ENCODE measurements around the gene SPINK14.

DNA sequence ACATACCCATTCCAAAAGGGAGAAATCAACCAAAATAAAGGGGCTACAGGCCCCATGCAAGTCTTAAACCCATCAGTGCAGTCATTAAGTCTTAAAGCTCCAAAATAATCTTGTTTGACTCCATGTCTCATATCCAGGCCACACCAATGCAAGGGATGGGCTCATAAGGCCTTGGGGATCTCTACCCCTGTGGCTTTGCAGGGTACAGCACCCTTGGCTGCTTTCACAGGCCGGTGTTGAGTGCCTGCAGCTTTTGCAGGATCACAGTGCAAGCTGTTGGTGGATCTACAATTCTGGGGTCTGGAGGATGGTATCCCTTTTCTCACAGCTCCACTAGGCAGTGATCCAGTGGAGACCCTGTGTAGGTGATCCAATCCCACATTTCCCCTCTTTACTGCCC, 5.0 kb upstream of the SPINK14 start:
- TF ChIP-seq POLR2AphosphoS5 (IDR thresholded peaks at IDR 0.05; ENCODE audit: low read depth, low read length), result no peak
- TF ChIP-seq, protein P1, sequence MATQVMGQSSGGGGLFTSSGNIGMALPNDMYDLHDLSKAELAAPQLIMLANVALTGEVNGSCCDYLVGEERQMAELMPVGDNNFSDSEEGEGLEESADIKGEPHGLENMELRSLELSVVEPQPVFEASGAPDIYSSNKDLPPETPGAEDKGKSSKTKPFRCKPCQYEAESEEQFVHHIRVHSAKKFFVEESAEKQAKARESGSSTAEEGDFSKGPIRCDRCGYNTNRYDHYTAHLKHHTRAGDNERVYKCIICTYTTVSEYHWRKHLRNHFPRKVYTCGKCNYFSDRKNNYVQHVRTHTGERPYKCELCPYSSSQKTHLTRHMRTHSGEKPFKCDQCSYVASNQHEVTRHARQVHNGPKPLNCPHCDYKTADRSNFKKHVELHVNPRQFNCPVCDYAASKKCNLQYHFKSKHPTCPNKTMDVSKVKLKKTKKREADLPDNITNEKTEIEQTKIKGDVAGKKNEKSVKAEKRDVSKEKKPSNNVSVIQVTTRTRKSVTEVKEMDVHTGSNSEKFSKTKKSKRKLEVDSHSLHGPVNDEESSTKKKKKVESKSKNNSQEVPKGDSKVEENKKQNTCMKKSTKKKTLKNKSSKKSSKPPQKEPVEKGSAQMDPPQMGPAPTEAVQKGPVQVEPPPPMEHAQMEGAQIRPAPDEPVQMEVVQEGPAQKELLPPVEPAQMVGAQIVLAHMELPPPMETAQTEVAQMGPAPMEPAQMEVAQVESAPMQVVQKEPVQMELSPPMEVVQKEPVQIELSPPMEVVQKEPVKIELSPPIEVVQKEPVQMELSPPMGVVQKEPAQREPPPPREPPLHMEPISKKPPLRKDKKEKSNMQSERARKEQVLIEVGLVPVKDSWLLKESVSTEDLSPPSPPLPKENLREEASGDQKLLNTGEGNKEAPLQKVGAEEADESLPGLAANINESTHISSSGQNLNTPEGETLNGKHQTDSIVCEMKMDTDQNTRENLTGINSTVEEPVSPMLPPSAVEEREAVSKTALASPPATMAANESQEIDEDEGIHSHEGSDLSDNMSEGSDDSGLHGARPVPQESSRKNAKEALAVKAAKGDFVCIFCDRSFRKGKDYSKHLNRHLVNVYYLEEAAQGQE (IDR thresholded peaks at IDR 0.05; ENCODE audit: insufficient read depth in 1 of 2, low read depth in 2 of 2, low read length in 2 of 2), result no peak
- TF ChIP-seq TAF1 (IDR thresholded peaks at IDR 0.05; ENCODE audit: borderline replicate concordance, insufficient read depth, low read length), result no peak
- TF ChIP-seq FOXP2 (optimal IDR thresholded peaks at IDR 0.05; ENCODE audit: borderline replicate concordance, extremely low read depth, extremely low read length, insufficient read depth), result no peak

All from PFSK-1 (cell line).